Activated T-cell treated with anti-CD3 and anti-CD28 coated beads for 4 hours (primary cell): ENCODE results near the gene NPSR1.
"Not testable (repeated sequence)": the region's sequence is repeated elsewhere in the genome, so short reads cannot be mapped to it uniquely, and the experiment has no call there.

ENCODE experiments used
- DNase-seq: peaks from one replicate; pipeline ENCODE4 v3.0.0-alpha.2; 2020

NPSR1 gene

GRCh38 chr7:34657632-34658268, at the start of gene NPSR1:
NPSR1 (plus strand) TSS chr7:34658218; CDS start chr7:34658413, 195 bp downstream.
- DNase-seq, result no peak

GRCh38 chr7:34612661-34613060, 45.4 kb upstream of the NPSR1 start:
- DNase-seq, result no peak

- DNase-seq, result no peak
Observed at GRCh38 chr7:34620425-34620824, 37.6 kb upstream of the NPSR1 start.

- DNase-seq, result no peak
Observed at GRCh38 chr7:34622182-34622581, 35.8 kb upstream of the NPSR1 start.

- DNase-seq, result no peak
Observed at GRCh38 chr7:34622771-34623250, 35.2 kb upstream of the NPSR1 start.

- not testable (repeated sequence) for DNase-seq
Observed at GRCh38 chr7:34628618-34629017, 29.4 kb upstream of the NPSR1 start.

- no peak for DNase-seq
Observed at GRCh38 chr7:34652809-34653208, 5.2 kb upstream of the NPSR1 start.

GRCh38 chr7:34653787-34654186, 4.2 kb upstream of the NPSR1 start:
- no peak for DNase-seq

GRCh38 chr7:34655384-34655783, 2.6 kb upstream of the NPSR1 start:
- no peak for DNase-seq

GRCh38 chr7:34656041-34656440, 2.0 kb upstream of the NPSR1 start:
- no peak for DNase-seq

- DNase-seq, result no peak
Observed at GRCh38 chr7:34659472-34660075, 1.6 kb downstream of the NPSR1 start.

GRCh38 chr7:34662058-34662708, 4.2 kb downstream of the NPSR1 start:
- no peak for DNase-seq

GRCh38 chr7:34664755-34665154, 6.7 kb downstream of the NPSR1 start:
- no peak for DNase-seq

- DNase-seq, result no peak
Observed at GRCh38 chr7:34672430-34672829, 14.4 kb downstream of the NPSR1 start.

GRCh38 chr7:34673066-34673465, 15.0 kb downstream of the NPSR1 start:
- DNase-seq, result no peak

- DNase-seq, result no peak
Observed at GRCh38 chr7:34675749-34676374, 17.8 kb downstream of the NPSR1 start.

GRCh38 chr7:34677491-34677890, 19.5 kb downstream of the NPSR1 start:
- no peak for DNase-seq

GRCh38 chr7:34687529-34687928, 29.5 kb downstream of the NPSR1 start:
- no peak for DNase-seq

GRCh38 chr7:34696415-34696814, 38.4 kb downstream of the NPSR1 start:
- DNase-seq, result no peak

- DNase-seq, result no peak
Observed at GRCh38 chr7:34709771-34710170, 51.8 kb downstream of the NPSR1 start.

GRCh38 chr7:34718867-34719266, 60.8 kb downstream of the NPSR1 start:
- DNase-seq, result no peak

- no peak for DNase-seq
Observed at GRCh38 chr7:34719636-34720035, 61.6 kb downstream of the NPSR1 start.

GRCh38 chr7:34720289-34720688, 62.3 kb downstream of the NPSR1 start:
- DNase-seq, result no peak

GRCh38 chr7:34723338-34723737, 65.3 kb downstream of the NPSR1 start:
- DNase-seq, result no peak
